Fibroblast of lung (primary cell): ENCODE data around the gene EEPD1.

Source experiments
- EZH2 ChIP-seq: IDR thresholded peaks from 2 replicates; pipeline ENCODE4 v1.5.1; 2012; ENCODE audit warnings: low read length, control low read depth, mild to moderate bottlenecking; ENCODE audit errors: missing control alignments
- TF ChIP-seq, protein P1 (sequence below), 2 donors: IDR thresholded peaks in 1 of 2; conservative IDR thresholded peaks in 1 of 2; 1 replicate in 1 of 2; 2 replicates in 1 of 2; pipeline ENCODE4 v1.5.1; 2011 to 2012; ENCODE audit warnings: low read length in 2 of 2, control low read depth in 1 of 2, inconsistent platforms in 1 of 2, low read depth in 1 of 2, mild to moderate bottlenecking in 1 of 2

DNA sequence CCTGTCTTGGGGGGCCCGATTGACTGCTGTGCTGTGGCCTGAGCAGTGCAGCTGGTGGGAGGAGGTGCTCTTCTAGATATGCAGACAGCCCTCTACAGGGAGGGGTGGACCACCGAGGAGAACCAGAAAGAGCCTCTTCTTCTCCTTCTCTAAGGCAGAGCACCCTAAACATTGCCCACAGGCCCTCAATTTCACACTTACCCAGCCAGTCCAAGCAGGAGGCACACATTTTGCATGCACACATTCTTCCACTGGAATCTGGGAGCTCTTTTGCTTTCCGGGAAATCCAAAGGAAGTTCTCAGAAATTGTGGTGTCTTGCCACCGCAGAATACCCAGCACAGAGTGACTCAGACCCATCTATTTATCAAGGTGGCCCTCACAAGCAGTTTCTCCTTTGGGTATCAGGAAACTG lies 45.8 kb downstream of the EEPD1 start:
- TF ChIP-seq EZH2: no peak
- TF ChIP-seq, protein P1, sequence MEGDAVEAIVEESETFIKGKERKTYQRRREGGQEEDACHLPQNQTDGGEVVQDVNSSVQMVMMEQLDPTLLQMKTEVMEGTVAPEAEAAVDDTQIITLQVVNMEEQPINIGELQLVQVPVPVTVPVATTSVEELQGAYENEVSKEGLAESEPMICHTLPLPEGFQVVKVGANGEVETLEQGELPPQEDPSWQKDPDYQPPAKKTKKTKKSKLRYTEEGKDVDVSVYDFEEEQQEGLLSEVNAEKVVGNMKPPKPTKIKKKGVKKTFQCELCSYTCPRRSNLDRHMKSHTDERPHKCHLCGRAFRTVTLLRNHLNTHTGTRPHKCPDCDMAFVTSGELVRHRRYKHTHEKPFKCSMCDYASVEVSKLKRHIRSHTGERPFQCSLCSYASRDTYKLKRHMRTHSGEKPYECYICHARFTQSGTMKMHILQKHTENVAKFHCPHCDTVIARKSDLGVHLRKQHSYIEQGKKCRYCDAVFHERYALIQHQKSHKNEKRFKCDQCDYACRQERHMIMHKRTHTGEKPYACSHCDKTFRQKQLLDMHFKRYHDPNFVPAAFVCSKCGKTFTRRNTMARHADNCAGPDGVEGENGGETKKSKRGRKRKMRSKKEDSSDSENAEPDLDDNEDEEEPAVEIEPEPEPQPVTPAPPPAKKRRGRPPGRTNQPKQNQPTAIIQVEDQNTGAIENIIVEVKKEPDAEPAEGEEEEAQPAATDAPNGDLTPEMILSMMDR (conservative IDR thresholded peaks at IDR 0.05 in 1 of 2, IDR thresholded peaks at IDR 0.05 in 1 of 2; ENCODE audit: low read depth in 1 of 2, low read length in 2 of 2): no peak
